Naive thymus-derived CD8-positive, alpha-beta T cell (primary cell): ENCODE data around the gene ERN1. TPM values are rescaled to one million over a fixed set of nuclear protein-coding genes. Genes with fewer than 3 reads are reported as not detected.
"Not testable (repeated sequence)": the region's sequence is repeated elsewhere in the genome, so short reads cannot be mapped to it uniquely, and the experiment has no call there.

Source experiments
- ATAC-seq, 2 donors: fragments of 150-1000 bp; cut with Tn5 transposase in 1 of 2; sonication (Bioruptor Pico), chemical (Tn5 transposase) in 1 of 2; 1 replicate in 1 of 2; 2 replicates in 1 of 2; pipeline ENCODE4 v1.10.0; 2021; ENCODE audit warnings: mild to moderate bottlenecking in 2 of 2, moderate library complexity in 2 of 2
- POLR2A ChIA-PET: fragments of 350-600 bp; sonication (Branson Sonifier 250); formaldehyde crosslinking; loops from one replicate; lab custom pipeline; 2021; ENCODE audit warnings: antibody characterized with exemption; lab: Charles Lee
- DNase-seq, 10 donors: peaks; one replicate each; pipeline versions ENCODE4 v3.0.0 to v3.0.0-alpha.2; 2020 to 2022
- H3K27ac Mint-ChIP-seq, 10 donors: one replicate each; pipeline ENCODE4 v1.8.0; 2020 to 2022; ENCODE audit warnings: mild to moderate bottlenecking in 10 of 10, mixed read lengths in 10 of 10, moderate library complexity in 4 of 10, inconsistent platforms in 1 of 10
- H3K27me3 Mint-ChIP-seq, 5 donors: one replicate each; pipeline ENCODE4 v1.8.0; 2021 to 2022; ENCODE audit warnings: mixed read lengths in 5 of 5
- H3K36me3 Mint-ChIP-seq, 3 donors: one replicate each; pipeline ENCODE4 v1.8.0; 2020 to 2022; ENCODE audit warnings: mixed read lengths in 3 of 3, mild to moderate bottlenecking in 2 of 3, inconsistent platforms in 1 of 3
- H3K4me1 Mint-ChIP-seq, 4 donors: one replicate each; pipeline ENCODE4 v1.8.0; 2021 to 2022; ENCODE audit warnings: mixed read lengths in 4 of 4
- H3K4me3 Mint-ChIP-seq, 10 donors: one replicate each; pipeline ENCODE4 v1.8.0; 2020 to 2022; ENCODE audit warnings: mild to moderate bottlenecking in 10 of 10, mixed read lengths in 10 of 10, moderate library complexity in 6 of 10, inconsistent platforms in 1 of 10
- H3K9me3 Mint-ChIP-seq, 9 donors: one replicate each; pipeline ENCODE4 v1.8.0; 2020 to 2022; ENCODE audit warnings: mixed read lengths in 9 of 9, mild to moderate bottlenecking in 3 of 9, inconsistent platforms in 1 of 9, moderate library complexity in 1 of 9
- polyA plus RNA-seq, 3 donors: library from polyadenylated mRNA; unstranded; fragments of 300-500 nt; fragmentation: Illumina TruSeq; gene quantifications; one replicate each; pipeline ENCODE4 v1.2.3, GENCODE V29; 2021
- total RNA-seq, 8 experiments: library from RNA in 2 of 8; stranded (reverse) in 2 of 8; gene quantifications; one replicate each; pipeline ENCODE4 v1.2.3 and lab custom pipeline; 2021 to 2026

Gene ERN1
- total and polyA plus RNA-seq, 5 experiments from 2014 or later, result 9.3 to 24.0 (median 21.2) TPM

- no peaks in the 10 kb centered on the region for H3K27me3 Mint-ChIP-seq
- ATAC-seq (no peak), DNase-seq (no peak)
- H3K9me3 Mint-ChIP-seq, result no peaks in the 10 kb centered on the region
- no peak overlapping the region for H3K4me3 Mint-ChIP-seq
- H3K27ac Mint-ChIP-seq, result peak overlapping the region in 7 of 10 donors; percentile 24 to 97 (median 83)
- H3K4me1 Mint-ChIP-seq, result peaks cover 11 to 41% (median 28%) of the 10 kb centered on the region in 4 donors
- H3K36me3 Mint-ChIP-seq, result no peaks in the 10 kb centered on the region
- POLR2A ChIA-PET, result interaction anchor here (0.7 to 6.5 kb wide), 7 partner anchors 15 to 373 kb away, joined by 3 to 98 read pairs (median 18); partner anchors contain the start of gene ICAM2
Measured at GRCh38 chr17:64131606-64132270, 1.8 kb upstream of the ERN1 start.

GRCh38 chr17:64130559-64131001 lies 636 bp upstream of the ERN1 start:
- Mint-ChIP-seq H3K36me3 (no peaks in the 10 kb centered on the region), H3K9me3 (no peaks in the 10 kb centered on the region), H3K4me3 (peak overlapping the region; percentile 80 to 91 (median 86)), H3K27ac (peak overlapping the region; percentile 80 to 97 (median 96)), H3K4me1 (peaks cover 11 to 52% (median 36%) of the 10 kb centered on the region in 4 donors), H3K27me3 (no peaks in the 10 kb centered on the region)
- ATAC-seq (peak; percentile 57 to 59), DNase-seq (peak in 3 of 10 donors; percentile 14 to 47 (median 20))
- POLR2A ChIA-PET, result interaction anchor here (0.7 to 6.5 kb wide), 19 partner anchors 8 to 376 kb away, joined by 3 to 98 read pairs (median 5); partner anchors contain the start of genes CEP95, DDX5 and ICAM2

- DNase-seq (no peak), ATAC-seq (no peak)
- Mint-ChIP-seq H3K4me1 (peaks cover 13 to 57% (median 37%) of the 10 kb centered on the region in 4 donors), H3K4me3 (peak overlapping the region in 9 of 10 donors; percentile 83 to 95 (median 93)), H3K9me3 (no peaks in the 10 kb centered on the region), H3K27me3 (no peaks in the 10 kb centered on the region), H3K36me3 (peaks cover 0 to 4% (median 2%) of the 10 kb centered on the region in 3 donors), H3K27ac (peak overlapping the region in 5 of 10 donors; percentile 81 to 94 (median 92))
- POLR2A ChIA-PET, result interaction anchor here (0.5 to 6.5 kb wide), 17 partner anchors 8 to 377 kb away, joined by 3 to 98 read pairs (median 4); partner anchors contain the start of genes CEP95, DDX5 and ICAM2
Measured at GRCh38 chr17:64129515-64129764, 504 bp downstream of the ERN1 start.

- POLR2A ChIA-PET, result interaction anchor here (0.5 to 6.5 kb wide), 17 partner anchors 8 to 377 kb away, joined by 3 to 98 read pairs (median 5); partner anchors contain the start of genes CEP95, DDX5 and ICAM2
- DNase-seq, result peak in 2 of 10 donors; percentile 18 to 23
- Mint-ChIP-seq H3K27ac (peak overlapping the region in 9 of 10 donors; percentile 78 to 94 (median 90)), H3K27me3 (no peaks in the 10 kb centered on the region), H3K9me3 (no peaks in the 10 kb centered on the region), H3K36me3 (peaks cover 0 to 6% (median 3%) of the 10 kb centered on the region in 3 donors), H3K4me3 (peak overlapping the region; percentile 83 to 95 (median 92)), H3K4me1 (peaks cover 14 to 60% (median 37%) of the 10 kb centered on the region in 4 donors)
- no peak for ATAC-seq
Measured at GRCh38 chr17:64128787-64129514, 993 bp downstream of the ERN1 start.

- peak overlapping the region in 5 of 10 donors; percentile 1 to 66 (median 55) for H3K4me3 Mint-ChIP-seq
- H3K36me3 Mint-ChIP-seq, result peaks cover 0 to 6% (median 3%) of the 10 kb centered on the region in 3 donors
- no peaks in the 10 kb centered on the region for H3K27me3 Mint-ChIP-seq
- no peak for DNase-seq
- peaks cover 11 to 69% (median 35%) of the 10 kb centered on the region in 4 donors for H3K4me1 Mint-ChIP-seq
- POLR2A ChIA-PET, result no interaction called here
- peak overlapping the region in 1 of 10 donors; percentile 20 for H3K27ac Mint-ChIP-seq
- no peaks in the 10 kb centered on the region for H3K9me3 Mint-ChIP-seq
- no peak for ATAC-seq
Measured at GRCh38 chr17:64126918-64127317, 3.0 kb downstream of the ERN1 start.

- ATAC-seq (no peak), DNase-seq (no peak)
- Mint-ChIP-seq H3K36me3 (peaks cover 0 to 10% (median 6%) of the 10 kb centered on the region in 3 donors), H3K27ac (peak overlapping the region in 1 of 10 donors; percentile 62), H3K4me1 (peaks cover 13 to 69% (median 38%) of the 10 kb centered on the region in 4 donors), H3K4me3 (peak overlapping the region in 2 of 10 donors; percentile 2 to 21), H3K27me3 (no peaks in the 10 kb centered on the region), H3K9me3 (no peaks in the 10 kb centered on the region)
- POLR2A ChIA-PET, result no interaction called here
Measured at GRCh38 chr17:64125937-64126336, 4.0 kb downstream of the ERN1 start.

- no peaks in the 10 kb centered on the region for H3K27me3 Mint-ChIP-seq
- peaks cover 0 to 10% (median 6%) of the 10 kb centered on the region in 3 donors for H3K36me3 Mint-ChIP-seq
- DNase-seq, result no peak
- POLR2A ChIA-PET, result interaction anchor here (0.6 to 0.9 kb wide), 2 partner anchors 16 to 104 kb away, joined by 3 to 4 read pairs; partner anchors contain the start of gene ICAM2
- peaks cover 10 to 71% (median 39%) of the 10 kb centered on the region in 4 donors for H3K4me1 Mint-ChIP-seq
- no peak overlapping the region for H3K4me3 Mint-ChIP-seq
- H3K27ac Mint-ChIP-seq, result peak overlapping the region in 1 of 10 donors; percentile 63
- no peak for ATAC-seq
- no peaks in the 10 kb centered on the region for H3K9me3 Mint-ChIP-seq
Measured at GRCh38 chr17:64124609-64125008, 5.3 kb downstream of the ERN1 start.

GRCh38 chr17:64123114-64123513 lies 6.8 kb downstream of the ERN1 start:
- Mint-ChIP-seq H3K27ac (no peak overlapping the region), H3K4me1 (peaks cover 5 to 69% (median 30%) of the 10 kb centered on the region in 4 donors), H3K27me3 (no peaks in the 10 kb centered on the region), H3K36me3 (peaks cover 0 to 10% (median 6%) of the 10 kb centered on the region in 3 donors), H3K4me3 (no peak overlapping the region), H3K9me3 (no peaks in the 10 kb centered on the region)
- no peak for ATAC-seq
- no peak for DNase-seq
- POLR2A ChIA-PET, result no interaction called here

GRCh38 chr17:64120972-64121786 lies 8.8 kb downstream of the ERN1 start:
- H3K27me3 Mint-ChIP-seq, H3K9me3 Mint-ChIP-seq, ATAC-seq, DNase-seq: not testable (repeated sequence)
- H3K36me3 Mint-ChIP-seq, result peaks cover 0 to 10% (median 6%) of the 10 kb centered on the region in 3 donors
- peak overlapping the region in 4 of 10 donors; percentile 45 to 67 (median 53) for H3K4me3 Mint-ChIP-seq
- peak overlapping the region in 8 of 10 donors; percentile 43 to 90 (median 66) for H3K27ac Mint-ChIP-seq
- POLR2A ChIA-PET, result interaction anchor here (1.8 kb wide), 1 partner anchor 8 kb away, joined by 4 read pairs; no protein-coding TSS in a partner anchor
- peaks cover 5 to 62% (median 21%) of the 10 kb centered on the region in 4 donors for H3K4me1 Mint-ChIP-seq

- DNase-seq (no peak), ATAC-seq (no peak)
- H3K4me1 Mint-ChIP-seq, result peaks cover 5 to 66% (median 25%) of the 10 kb centered on the region in 4 donors
- peak overlapping the region in 1 of 10 donors; percentile 22 for H3K4me3 Mint-ChIP-seq
- H3K9me3 Mint-ChIP-seq, result no peaks in the 10 kb centered on the region
- H3K27me3 Mint-ChIP-seq, result no peaks in the 10 kb centered on the region
- POLR2A ChIA-PET, result interaction anchor here (1.8 kb wide), 1 partner anchor 9 kb away, joined by 4 read pairs; no protein-coding TSS in a partner anchor
- peak overlapping the region in 2 of 10 donors; percentile 44 to 90 for H3K27ac Mint-ChIP-seq
- H3K36me3 Mint-ChIP-seq, result peaks cover 0 to 10% (median 6%) of the 10 kb centered on the region in 3 donors
Measured at GRCh38 chr17:64120159-64120810, 9.7 kb downstream of the ERN1 start.
